ENCODE results near the gene COA3.

- TF ChIP-seq CTCF (IDR thresholded peaks at IDR 0.05; ENCODE audit: insufficient read depth, low read length), result no peak
- no peak for TF ChIP-seq GABPA (IDR thresholded peaks at IDR 0.05; ENCODE audit: low read depth)
- TF ChIP-seq REST (IDR thresholded peaks at IDR 0.05; ENCODE audit: insufficient replicate concordance, low read depth), result no peak
These were observed 48.2 kb upstream of the COA3 start for GRCh38 chr17:42846594-42847280.
